ENCODE data around the gene TSPAN7. TPM values are rescaled to one million over a fixed set of nuclear protein-coding genes. Genes with fewer than 3 reads are reported as not detected.
A peak's percentile ranks its signal among the peaks of the same experiment; 100 is the strongest.

The TSPAN7 gene
- total RNA-seq, 6 experiments from 2014 or later = 7.9 to 24.4 (median 15.7) TPM

DNA sequence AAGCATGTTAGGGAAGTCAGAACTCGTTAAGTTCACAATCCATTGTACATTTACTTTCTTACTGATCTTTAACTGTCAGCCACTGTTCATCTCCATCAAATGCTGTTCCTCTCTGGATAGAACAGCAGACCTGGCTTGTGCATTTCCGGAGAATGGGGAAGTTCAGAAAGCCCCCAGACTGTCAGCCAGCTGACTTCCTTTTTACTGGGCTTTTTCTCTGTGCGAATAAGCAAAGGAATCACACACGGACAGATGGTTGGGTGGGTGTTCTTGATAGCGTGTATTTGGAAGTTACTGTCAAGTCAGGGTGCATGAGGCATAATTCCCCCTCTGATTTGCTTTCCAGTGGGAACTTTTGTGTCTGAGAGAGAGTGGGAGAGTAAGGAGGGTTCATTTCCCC is 56.8 kb downstream of the TSPAN7 start:
- TF ChIP-seq, protein P1, sequence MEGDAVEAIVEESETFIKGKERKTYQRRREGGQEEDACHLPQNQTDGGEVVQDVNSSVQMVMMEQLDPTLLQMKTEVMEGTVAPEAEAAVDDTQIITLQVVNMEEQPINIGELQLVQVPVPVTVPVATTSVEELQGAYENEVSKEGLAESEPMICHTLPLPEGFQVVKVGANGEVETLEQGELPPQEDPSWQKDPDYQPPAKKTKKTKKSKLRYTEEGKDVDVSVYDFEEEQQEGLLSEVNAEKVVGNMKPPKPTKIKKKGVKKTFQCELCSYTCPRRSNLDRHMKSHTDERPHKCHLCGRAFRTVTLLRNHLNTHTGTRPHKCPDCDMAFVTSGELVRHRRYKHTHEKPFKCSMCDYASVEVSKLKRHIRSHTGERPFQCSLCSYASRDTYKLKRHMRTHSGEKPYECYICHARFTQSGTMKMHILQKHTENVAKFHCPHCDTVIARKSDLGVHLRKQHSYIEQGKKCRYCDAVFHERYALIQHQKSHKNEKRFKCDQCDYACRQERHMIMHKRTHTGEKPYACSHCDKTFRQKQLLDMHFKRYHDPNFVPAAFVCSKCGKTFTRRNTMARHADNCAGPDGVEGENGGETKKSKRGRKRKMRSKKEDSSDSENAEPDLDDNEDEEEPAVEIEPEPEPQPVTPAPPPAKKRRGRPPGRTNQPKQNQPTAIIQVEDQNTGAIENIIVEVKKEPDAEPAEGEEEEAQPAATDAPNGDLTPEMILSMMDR (IDR thresholded peaks at IDR 0.05) = no peak
- no peak for TF ChIP-seq POLR2A (IDR thresholded peaks at IDR 0.05)
- Histone ChIP-seq H3K27ac (no peak overlapping the region), H3K4me3 (no peak overlapping the region), H3K36me3 (no peaks in the 10 kb centered on the region), H3K4me1 (no peaks in the 10 kb centered on the region), H3K27me3 (no peaks in the 10 kb centered on the region), H3K9me3 (no peaks in the 10 kb centered on the region)
- no peak for DNase-seq
- intact Hi-C loops (cut with DNase I) = no loop called here
- 51% methylated on average over 5 of the region's 5 CpGs for WGBS (ENCODE audit: insufficient coverage, low coverage, low lambda C conversion rate, missing lambda C conversion rate)
- ATAC-seq = no peak

DNA sequence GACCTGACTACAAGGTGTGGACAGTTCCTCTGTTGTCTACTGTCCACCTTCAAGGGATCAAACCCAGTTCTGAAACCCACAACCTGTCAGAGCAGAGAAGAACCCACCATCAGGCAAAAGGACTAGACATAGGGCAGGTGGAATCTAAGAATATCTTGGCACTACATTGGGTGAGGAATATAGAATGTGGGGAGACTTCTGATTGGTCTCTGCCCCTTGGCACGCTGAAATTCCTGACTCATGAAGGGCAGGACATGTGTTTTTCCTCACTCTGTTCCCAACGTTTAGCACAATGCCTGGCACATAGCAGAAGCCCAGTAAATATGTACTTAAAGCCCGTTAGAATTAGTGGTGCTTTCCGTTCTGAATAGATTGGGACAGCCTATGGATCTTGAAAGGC is 59.3 kb downstream of the TSPAN7 start:
- DNase-seq (no peak), ATAC-seq (no peak)
- TF ChIP-seq, protein P1 (IDR thresholded peaks at IDR 0.05) = no peak
- TF ChIP-seq POLR2A (IDR thresholded peaks at IDR 0.05) = no peak
- 47% methylated on average over 4 of the region's 4 CpGs for WGBS (ENCODE audit: insufficient coverage, low coverage, low lambda C conversion rate, missing lambda C conversion rate)
- H3K4me3 ChIP-seq = no peak overlapping the region
- no peak overlapping the region for H3K27ac ChIP-seq
- H3K4me1 ChIP-seq = no peaks in the 10 kb centered on the region
- no peaks in the 10 kb centered on the region for H3K27me3 ChIP-seq
- no peaks in the 10 kb centered on the region for H3K9me3 ChIP-seq
- intact Hi-C loops (cut with DNase I) = no loop called here
- no peaks in the 10 kb centered on the region for H3K36me3 ChIP-seq

DNA sequence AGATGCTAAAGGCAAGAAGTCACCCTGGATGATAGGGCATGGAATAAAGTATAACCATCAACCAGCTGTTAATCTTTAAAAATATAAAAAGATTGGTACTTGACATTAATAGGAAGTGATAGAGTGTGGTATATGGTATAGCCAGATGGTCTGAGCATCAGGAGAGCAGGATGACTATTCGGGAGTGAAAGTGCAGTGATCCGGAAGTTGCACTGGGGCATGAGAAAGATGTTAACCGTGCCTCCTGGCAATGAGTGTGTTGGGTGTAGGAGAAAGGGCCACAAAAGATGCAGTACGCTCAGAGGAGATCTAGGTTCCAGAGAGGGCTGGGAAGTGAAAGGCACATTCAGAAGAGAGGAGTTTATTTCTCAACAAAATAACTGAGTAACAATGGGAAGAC is 65.0 kb downstream of the TSPAN7 start:
- no peak overlapping the region for H3K27ac ChIP-seq
- H3K4me1 ChIP-seq = no peaks in the 10 kb centered on the region
- H3K9me3 ChIP-seq = no peaks in the 10 kb centered on the region
- intact Hi-C loops (cut with DNase I) = no loop called here
- ATAC-seq (no peak), DNase-seq (no peak)
- 59% methylated on average over 4 of the region's 4 CpGs for WGBS (ENCODE audit: insufficient coverage, low coverage, low lambda C conversion rate, missing lambda C conversion rate)
- H3K36me3 ChIP-seq = no peaks in the 10 kb centered on the region
- TF ChIP-seq, protein P1 (IDR thresholded peaks at IDR 0.05) = no peak
- TF ChIP-seq POLR2A (IDR thresholded peaks at IDR 0.05) = no peak
- H3K27me3 ChIP-seq = no peaks in the 10 kb centered on the region
- no peak overlapping the region for H3K4me3 ChIP-seq

DNA sequence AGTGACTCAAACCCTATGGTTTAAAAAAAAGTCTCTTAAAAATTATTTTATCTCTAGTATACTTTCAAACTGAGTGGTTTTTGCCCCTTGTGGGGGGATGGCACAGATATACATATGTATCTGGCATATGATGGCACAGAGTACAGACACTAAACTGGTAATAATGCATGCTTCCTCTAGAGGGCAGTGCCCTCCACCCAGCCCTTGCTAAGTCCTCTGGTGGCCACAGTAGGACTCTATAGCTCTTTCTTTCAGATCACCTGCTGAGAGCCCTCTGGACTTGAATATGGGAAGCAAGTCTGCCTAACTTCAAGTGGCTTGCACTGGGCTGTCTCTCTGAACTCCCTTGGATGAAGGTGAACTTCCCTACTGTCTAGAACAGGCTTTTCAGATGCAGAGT is 66.3 kb downstream of the TSPAN7 start:
- Histone ChIP-seq H3K4me1 (no peaks in the 10 kb centered on the region), H3K27me3 (no peaks in the 10 kb centered on the region), H3K27ac (no peak overlapping the region), H3K4me3 (no peak overlapping the region), H3K36me3 (no peaks in the 10 kb centered on the region), H3K9me3 (no peaks in the 10 kb centered on the region)
- DNase-seq (peak in 1 of 3 donors; percentile 23), ATAC-seq (peak; percentile 75 to 86 (median 82))
- intact Hi-C loops (cut with DNase I) = no loop called here
- TF ChIP-seq, protein P1 (IDR thresholded peaks at IDR 0.05) = peak; percentile 30 to 62 (median 52)
- no peak for TF ChIP-seq POLR2A (IDR thresholded peaks at IDR 0.05)

DNA sequence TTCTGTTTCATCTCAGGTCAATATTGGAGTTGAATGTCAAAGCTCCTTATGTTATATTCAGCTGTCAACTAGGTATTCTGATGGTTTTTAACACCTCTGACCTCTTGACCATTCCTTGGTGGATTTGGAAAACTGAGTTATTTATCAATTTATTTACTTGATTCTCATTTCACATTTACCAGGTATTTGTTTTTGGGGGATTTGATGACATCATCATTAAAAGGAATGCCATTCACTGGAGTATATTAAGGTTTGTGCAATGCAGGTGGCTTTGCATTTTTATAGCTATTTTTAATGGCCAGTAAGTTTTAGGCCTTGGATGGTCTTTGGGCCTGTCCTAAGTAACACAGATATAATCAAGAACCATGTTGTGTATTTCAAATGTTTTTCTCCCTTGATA is 67.2 kb downstream of the TSPAN7 start:
- no peak for TF ChIP-seq POLR2A (IDR thresholded peaks at IDR 0.05)
- TF ChIP-seq, protein P1 (IDR thresholded peaks at IDR 0.05) = no peak
- no peaks in the 10 kb centered on the region for H3K27me3 ChIP-seq
- no peaks in the 10 kb centered on the region for H3K9me3 ChIP-seq
- intact Hi-C loops (cut with DNase I) = no loop called here
- H3K27ac ChIP-seq = no peak overlapping the region
- H3K4me3 ChIP-seq = no peak overlapping the region
- no peaks in the 10 kb centered on the region for H3K36me3 ChIP-seq
- DNase-seq (no peak), ATAC-seq (no peak)
- no peaks in the 10 kb centered on the region for H3K4me1 ChIP-seq

Data from right lobe of liver (tissue), 6 donors.